KOPT-K1 (cell line): ENCODE results near the gene TMEM88.

Source experiments
- H3K27ac ChIP-seq: fragments of 200-600 bp; sonication (generic); 2 replicates; pipeline ENCODE4 v1.5.1; 2016; ENCODE audit warnings: antibody characterized with exemption, mild to moderate bottlenecking, low read depth, low read length; ENCODE audit not compliant: poor library complexity, severe bottlenecking
- H3K36me3 ChIP-seq: fragments of 200-600 bp; sonication (generic); 2 replicates; pipeline ENCODE4 v1.5.1; 2017; ENCODE audit warnings: antibody characterized with exemption, mild to moderate bottlenecking, low read length, moderate library complexity; ENCODE audit not compliant: insufficient read depth
- H3K9me3 ChIP-seq: fragments of 200-600 bp; sonication (generic); 2 replicates; pipeline ENCODE4 v1.5.1; 2017; ENCODE audit warnings: antibody characterized with exemption, low read length, mild to moderate bottlenecking; ENCODE audit not compliant: insufficient read depth, poor library complexity, severe bottlenecking

Gene TMEM88

GRCh38 chr17:7838090-7839075 lies 16.5 kb upstream of the TMEM88 start:
- H3K27ac ChIP-seq = peak overlapping the region; percentile 88
- 0 out of 2 replicates have a peak, but pooled peaks cover 6% of the 10 kb centered on the region for H3K36me3 ChIP-seq
- H3K9me3 ChIP-seq = no peaks in the 10 kb centered on the region

DNA sequence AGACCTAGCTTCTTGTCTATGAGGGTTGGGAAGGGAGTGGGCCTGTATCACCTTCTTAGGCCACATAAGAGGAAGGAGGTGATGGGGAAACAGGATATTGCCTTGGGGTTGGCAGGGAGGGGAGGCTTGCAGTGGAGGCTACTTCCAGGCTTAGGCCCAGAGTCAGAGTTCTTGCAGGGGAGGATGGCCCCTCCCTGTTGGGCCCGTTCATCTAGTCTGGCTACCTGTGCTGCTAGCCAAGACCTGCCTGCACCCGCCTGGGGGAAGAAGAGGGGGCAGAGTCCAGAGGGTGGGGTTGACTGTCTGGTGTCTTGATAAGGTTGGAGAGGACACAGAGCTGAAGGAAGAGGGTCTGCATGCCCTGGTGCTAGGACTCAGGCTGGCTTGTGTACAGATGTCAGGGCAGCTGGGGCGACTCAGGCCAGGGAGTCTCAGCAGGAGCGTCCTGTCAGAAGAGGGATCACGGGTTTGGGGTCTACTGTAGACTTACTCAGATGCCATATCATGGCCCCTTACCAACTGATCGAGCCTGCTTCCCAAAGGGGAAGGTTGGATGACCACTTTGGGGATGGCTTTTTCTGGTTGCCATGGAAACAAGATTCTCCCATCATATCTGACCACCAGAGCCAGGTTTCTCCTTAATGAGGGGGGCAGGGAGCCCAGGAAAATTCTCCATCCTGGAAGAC lies 15.5 kb upstream of the TMEM88 start:
- Histone ChIP-seq H3K36me3 (0 out of 2 replicates have a peak, but pooled peaks cover 6% of the 10 kb centered on the region), H3K9me3 (no peaks in the 10 kb centered on the region), H3K27ac (peak overlapping the region; percentile 17)

DNA sequence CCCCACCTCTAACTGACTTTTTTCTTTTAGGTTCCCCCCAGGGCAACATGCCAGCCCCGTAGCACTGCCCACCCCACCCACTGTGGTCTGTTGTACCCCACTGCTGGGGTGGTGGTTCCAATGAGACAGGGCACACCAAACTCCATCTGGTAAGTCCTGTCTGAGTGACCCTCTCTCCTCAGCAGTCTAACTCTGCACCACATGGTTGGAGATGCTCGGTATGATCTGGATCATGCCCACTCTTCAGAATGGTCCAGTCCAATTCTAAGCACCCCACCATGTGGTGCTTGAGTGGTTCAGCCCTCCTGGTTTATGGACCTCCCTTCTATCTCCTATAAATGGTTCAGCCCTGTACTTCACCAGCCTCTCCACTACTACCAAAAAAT lies 15.0 kb upstream of the TMEM88 start:
- Histone ChIP-seq H3K27ac (no peak overlapping the region), H3K36me3 (0 out of 2 replicates have a peak, but pooled peaks cover 6% of the 10 kb centered on the region), H3K9me3 (no peaks in the 10 kb centered on the region)

GRCh38 chr17:7840441-7840840 lies 14.4 kb upstream of the TMEM88 start:
- Histone ChIP-seq H3K36me3 (0 out of 2 replicates have a peak, but pooled peaks cover 10% of the 10 kb centered on the region), H3K9me3 (no peaks in the 10 kb centered on the region), H3K27ac (no peak overlapping the region)

- Histone ChIP-seq H3K36me3 (0 out of 2 replicates have a peak, but pooled peaks cover 14% of the 10 kb centered on the region), H3K27ac (no peak overlapping the region), H3K9me3 (no peaks in the 10 kb centered on the region)
Measured at GRCh38 chr17:7840875-7841274, 14.0 kb upstream of the TMEM88 start.

- H3K36me3 ChIP-seq = peaks cover 20% of the 10 kb centered on the region
- H3K27ac ChIP-seq = peak overlapping the region; percentile 64
- H3K9me3 ChIP-seq = no peaks in the 10 kb centered on the region
Measured at GRCh38 chr17:7841396-7841914, 13.4 kb upstream of the TMEM88 start.

DNA sequence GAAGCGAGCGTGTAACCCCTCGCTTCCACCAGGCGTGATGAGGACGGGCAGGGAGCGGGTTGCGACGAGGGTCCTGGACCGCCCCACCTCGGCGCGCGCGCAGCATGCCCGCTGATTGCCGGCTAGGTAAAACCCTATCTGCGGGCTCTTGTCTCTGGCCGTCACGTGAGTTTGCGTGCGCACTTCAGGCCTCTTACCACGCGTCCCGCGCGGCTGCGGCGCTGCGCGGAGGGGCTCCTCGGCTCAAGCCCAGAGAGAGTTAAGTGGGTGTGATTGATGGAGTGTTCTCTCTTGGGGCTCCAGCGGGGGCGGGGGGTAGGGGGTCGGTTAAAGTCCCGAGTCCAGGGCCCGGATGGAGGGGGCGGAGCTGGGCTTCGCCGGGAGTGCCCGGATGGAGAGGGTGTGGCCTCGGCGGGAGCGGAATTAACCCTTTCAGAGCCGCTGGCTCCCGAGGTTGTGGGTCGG lies 12.9 kb upstream of the TMEM88 start:
- Histone ChIP-seq H3K27ac (peak overlapping the region; percentile 64), H3K36me3 (peaks cover 25% of the 10 kb centered on the region), H3K9me3 (no peaks in the 10 kb centered on the region)

DNA sequence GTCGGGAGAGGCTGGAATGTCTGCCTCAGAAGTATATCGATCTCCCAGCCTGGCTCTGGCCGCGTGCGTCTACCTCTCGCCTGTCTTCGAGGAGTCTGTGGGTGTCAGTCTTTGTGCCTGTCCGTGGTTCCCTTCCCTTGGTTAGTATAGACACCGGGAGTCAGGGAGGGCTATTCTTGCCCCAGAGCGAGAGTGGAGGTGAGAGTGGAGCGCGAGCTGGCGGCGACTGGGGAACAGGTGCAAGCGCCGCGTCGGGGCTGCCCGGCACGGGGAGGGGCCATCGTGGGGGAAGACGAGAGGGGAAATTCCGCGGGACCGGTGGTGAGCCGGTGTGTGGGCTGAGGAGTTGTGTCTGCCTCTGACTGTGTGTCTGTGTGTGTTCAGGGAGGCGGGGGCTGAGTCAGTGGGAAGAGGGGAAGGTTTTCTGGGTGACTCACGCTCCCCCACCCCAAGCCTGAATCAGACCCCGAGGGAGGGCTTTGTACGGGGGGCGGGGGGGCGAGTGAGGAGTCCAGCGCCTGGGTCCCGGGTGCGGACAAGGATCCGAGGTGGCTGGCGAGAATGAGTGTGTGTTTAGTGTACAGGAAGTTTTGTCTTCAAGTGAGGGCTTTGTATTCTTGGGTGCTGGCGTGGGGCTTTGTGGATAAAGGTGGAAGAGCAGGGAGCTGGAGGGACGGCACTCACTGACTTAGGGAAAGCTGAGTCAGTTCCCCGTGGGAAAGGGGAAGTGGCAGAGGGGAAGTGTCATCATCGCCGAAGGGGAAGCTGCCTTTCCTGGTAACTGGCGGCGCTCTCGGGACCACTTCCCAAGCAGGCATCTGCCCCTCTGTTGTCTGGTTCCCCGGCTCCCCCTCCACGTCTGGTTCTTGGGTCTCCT lies 12.2 kb upstream of the TMEM88 start:
- no peaks in the 10 kb centered on the region for H3K9me3 ChIP-seq
- H3K36me3 ChIP-seq = peaks cover 31% of the 10 kb centered on the region
- H3K27ac ChIP-seq = peak overlapping the region; percentile 64

DNA sequence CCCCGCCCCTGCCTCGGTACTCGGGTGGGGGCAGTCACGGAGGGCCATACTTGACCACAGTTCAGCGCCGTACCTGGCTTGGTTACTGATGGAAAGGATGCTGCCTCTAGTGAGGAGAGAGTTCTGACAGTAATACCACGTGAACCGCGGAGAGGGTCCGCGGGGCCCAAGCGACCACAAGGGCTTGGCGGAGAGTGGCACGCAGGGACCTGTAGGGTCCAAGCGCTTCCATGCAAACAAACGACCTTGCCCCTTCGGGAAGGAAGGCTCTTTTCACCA lies 11.7 kb upstream of the TMEM88 start:
- Histone ChIP-seq H3K36me3 (peaks cover 35% of the 10 kb centered on the region), H3K27ac (peak overlapping the region; percentile 64), H3K9me3 (no peaks in the 10 kb centered on the region)

DNA sequence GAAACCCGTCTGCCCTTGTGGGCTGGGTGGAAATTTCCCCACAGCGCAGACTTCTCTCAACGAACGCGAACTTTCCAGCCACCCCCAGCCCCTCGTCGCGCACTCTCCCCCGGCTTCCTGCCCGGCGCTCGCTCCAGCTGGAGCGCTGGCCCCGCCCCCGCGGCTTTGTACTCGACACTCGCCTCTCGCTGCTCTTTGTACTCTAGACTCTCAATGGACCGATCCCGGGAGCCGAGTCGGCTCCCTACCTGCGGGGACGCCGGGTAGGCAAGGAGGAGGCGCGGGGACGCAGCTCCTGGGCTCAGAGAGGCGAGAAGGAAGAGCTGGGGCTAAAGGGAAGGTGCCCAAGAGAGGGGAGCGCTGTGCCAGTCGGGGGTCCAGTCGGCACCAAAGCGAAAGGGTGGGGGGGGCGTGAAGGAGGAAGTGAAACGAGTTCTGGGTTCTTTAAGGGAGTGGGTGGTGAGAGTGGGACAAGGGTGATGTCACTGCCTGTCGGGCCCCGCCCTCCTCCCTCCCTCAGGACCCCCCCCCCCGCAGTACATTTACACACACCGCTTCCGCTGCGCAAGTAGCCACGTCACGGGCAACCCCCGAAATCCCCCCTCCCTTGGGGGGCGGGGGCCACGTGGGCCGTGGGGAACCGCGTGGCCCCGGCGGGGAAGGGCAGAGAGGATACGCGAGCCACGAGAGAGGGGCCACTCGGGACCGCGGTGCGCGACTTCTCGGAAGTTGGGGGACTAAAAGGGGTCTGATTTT lies 11.2 kb upstream of the TMEM88 start:
- H3K36me3 ChIP-seq = peaks cover 40% of the 10 kb centered on the region
- H3K9me3 ChIP-seq = no peaks in the 10 kb centered on the region
- H3K27ac ChIP-seq = peak overlapping the region; percentile 64

DNA sequence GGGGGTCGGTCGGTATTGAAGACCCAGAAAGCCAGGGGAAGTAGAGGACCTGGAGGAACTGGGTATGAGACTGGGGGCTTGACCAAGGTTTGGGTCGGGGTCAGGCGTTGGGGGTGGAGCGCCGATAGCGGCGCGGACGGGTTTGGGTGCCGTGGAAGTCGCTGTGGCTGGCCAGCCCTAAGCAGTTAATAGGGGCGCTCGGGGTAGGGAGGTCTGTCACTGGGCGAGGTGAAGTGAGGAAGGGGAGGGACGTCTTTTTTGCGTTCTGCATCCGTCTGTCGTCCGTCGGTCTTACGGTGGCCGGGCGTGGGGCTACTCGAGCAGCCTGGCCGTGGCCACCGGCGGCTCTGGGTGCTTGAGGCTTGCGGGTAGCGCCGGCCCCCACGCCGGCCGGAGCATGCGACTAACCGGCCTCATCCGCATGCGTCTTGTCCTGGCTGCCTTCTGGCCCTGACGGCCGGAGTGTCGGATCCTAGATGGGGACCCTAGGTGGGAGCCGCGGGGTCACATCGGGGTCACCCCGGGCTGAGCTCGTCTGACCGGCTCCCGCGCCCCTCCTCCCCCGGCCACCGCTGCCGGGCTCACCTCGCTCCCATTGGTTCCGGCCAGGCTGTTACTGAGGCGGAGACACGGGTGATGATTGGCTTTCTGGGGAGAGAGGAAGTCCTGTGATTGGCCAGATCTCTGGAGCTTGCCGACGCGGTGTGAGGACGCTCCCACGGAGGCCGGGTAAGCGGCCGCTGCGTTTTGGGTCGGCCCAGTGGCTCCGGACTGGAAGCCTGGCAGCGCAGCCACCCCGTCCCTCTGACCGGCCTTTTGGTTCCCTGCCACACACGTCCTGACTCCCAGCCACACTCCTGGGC lies 10.3 kb upstream of the TMEM88 start:
- H3K27ac ChIP-seq = peak overlapping the region; percentile 64
- H3K9me3 ChIP-seq = no peaks in the 10 kb centered on the region
- H3K36me3 ChIP-seq = peaks cover 47% of the 10 kb centered on the region

DNA sequence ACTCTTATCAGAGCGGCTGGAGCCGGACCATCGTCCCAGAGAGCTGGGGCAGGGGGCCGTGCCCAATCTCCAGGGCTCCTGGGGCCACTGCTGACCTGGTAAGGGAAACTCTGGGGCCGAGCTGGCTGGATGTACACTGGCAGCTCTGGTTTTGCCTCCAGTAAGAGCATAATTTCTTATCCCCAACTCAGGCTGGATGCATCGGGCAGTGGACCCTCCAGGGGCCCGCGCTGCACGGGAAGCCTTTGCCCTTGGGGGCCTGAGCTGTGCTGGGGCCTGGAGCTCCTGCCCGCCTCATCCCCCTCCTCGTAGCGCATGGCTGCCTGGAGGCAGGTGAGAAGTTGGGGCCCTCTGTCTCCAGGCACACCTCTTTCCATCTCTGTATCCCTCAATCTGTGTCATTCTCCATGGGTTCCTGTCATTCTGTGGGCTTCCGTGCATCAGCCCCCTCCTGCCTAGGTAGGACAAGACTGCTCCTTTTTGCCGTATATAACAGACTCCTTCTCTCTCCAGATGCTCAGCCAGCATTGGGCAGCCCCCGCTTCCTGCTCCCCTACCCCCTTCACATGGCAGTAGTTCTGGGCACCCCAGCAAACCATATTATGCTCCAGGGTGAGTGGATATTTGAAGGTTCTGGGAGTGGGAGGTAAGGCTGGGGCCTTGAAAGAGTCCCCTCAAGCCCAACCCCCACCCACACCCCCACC lies 9.4 kb upstream of the TMEM88 start:
- no peaks in the 10 kb centered on the region for H3K9me3 ChIP-seq
- H3K36me3 ChIP-seq = peaks cover 56% of the 10 kb centered on the region
- H3K27ac ChIP-seq = peak overlapping the region; percentile 64
